Cardiac muscle cell (in vitro differentiated cells and primary cell): ENCODE measurements around the gene AGTR1. TPM values are rescaled to one million over a fixed set of nuclear protein-coding genes. Genes with fewer than 3 reads are reported as not detected.
"Not testable (repeated sequence)": the region's sequence is repeated elsewhere in the genome, so short reads cannot be mapped to it uniquely, and the experiment has no call there.

ENCODE experiments used
- DNase-seq, 2 donors: peaks; one replicate each; pipeline versions ENCODE4 v3.0.0 to v3.0.0-alpha.2; 2010 to 2017; ENCODE audit warnings: low read depth in 1 of 2, low spot score in 1 of 2
- H3K27ac ChIP-seq: fragments of 200-600 bp; sonication (generic); 2 replicates; pipeline ENCODE4 v1.5.1; 2016
- H3K27me3 ChIP-seq: fragments of 200-600 bp; sonication (generic); 2 replicates; pipeline ENCODE4 v1.6.0; 2016; ENCODE audit warnings: control low read depth
- H3K36me3 ChIP-seq: fragments of 200-600 bp; sonication (generic); 2 replicates; pipeline ENCODE4 v1.5.1; 2016; ENCODE audit warnings: control low read depth
- H3K4me1 ChIP-seq: fragments of 200-600 bp; sonication (generic); 2 replicates; pipeline ENCODE4 v1.8.1; 2017; ENCODE audit warnings: low read depth, mild to moderate bottlenecking, mixed run types
- H3K4me3 ChIP-seq: fragments of 200-600 bp; sonication (generic); 2 replicates; pipeline ENCODE4 v1.5.1; 2016; ENCODE audit warnings: mild to moderate bottlenecking
- H3K9me3 ChIP-seq: fragments of 200-600 bp; sonication (generic); 2 replicates; pipeline ENCODE4 v1.5.1; 2017; ENCODE audit warnings: low read depth, mild to moderate bottlenecking, control low read depth
- polyA plus RNA-seq: library from polyadenylated mRNA; unstranded; fragments of >200 nt; fragmentation: Nextera tagmentation; extraction: Ambion mirVana; gene quantifications from 2 replicates; pipeline ENCODE4 v1.2.1, GENCODE V29; 2016
- total RNA-seq: library from RNA; depleted of rRNA; stranded (reverse); fragments of >200 nt; gene quantifications from 2 replicates; pipeline ENCODE4 v1.2.3, GENCODE V29; 2016
- TF ChIP-seq, protein P1 (sequence below): IDR thresholded peaks from 2 replicates; pipeline ENCODE4 v1.5.1; 2012; ENCODE audit warnings: low read depth, mild to moderate bottlenecking, low read length

Gene AGTR1
- total and polyA plus RNA-seq, 2 experiments from 2014 or later = not detected

DNA sequence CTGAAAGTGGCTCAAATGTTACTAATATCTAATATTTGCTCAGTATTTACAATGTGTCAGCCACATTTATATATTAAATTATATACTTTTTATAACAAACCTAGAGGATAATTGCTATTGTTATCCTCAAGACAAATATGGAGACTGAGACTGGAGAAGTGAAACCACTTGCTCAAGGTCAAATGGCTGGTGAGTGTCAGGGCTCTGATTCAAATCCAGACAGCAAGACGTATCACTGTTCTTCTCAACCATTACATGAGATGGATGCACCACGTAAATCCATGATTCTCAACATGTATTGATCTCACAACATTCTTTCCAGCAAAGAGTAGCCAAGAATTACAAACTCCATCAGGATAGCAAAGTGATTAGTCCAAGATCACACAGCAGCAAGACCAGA lies 76.1 kb downstream of the AGTR1 start:
- TF ChIP-seq, protein P1, sequence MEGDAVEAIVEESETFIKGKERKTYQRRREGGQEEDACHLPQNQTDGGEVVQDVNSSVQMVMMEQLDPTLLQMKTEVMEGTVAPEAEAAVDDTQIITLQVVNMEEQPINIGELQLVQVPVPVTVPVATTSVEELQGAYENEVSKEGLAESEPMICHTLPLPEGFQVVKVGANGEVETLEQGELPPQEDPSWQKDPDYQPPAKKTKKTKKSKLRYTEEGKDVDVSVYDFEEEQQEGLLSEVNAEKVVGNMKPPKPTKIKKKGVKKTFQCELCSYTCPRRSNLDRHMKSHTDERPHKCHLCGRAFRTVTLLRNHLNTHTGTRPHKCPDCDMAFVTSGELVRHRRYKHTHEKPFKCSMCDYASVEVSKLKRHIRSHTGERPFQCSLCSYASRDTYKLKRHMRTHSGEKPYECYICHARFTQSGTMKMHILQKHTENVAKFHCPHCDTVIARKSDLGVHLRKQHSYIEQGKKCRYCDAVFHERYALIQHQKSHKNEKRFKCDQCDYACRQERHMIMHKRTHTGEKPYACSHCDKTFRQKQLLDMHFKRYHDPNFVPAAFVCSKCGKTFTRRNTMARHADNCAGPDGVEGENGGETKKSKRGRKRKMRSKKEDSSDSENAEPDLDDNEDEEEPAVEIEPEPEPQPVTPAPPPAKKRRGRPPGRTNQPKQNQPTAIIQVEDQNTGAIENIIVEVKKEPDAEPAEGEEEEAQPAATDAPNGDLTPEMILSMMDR = no peak
- Histone ChIP-seq H3K4me1 (no peaks in the 10 kb centered on the region), H3K27me3 (no peaks in the 10 kb centered on the region), H3K9me3 (no peaks in the 10 kb centered on the region), H3K27ac (no peak overlapping the region), H3K36me3 (no peaks in the 10 kb centered on the region), H3K4me3 (no peak overlapping the region)
- no peak for DNase-seq

DNA sequence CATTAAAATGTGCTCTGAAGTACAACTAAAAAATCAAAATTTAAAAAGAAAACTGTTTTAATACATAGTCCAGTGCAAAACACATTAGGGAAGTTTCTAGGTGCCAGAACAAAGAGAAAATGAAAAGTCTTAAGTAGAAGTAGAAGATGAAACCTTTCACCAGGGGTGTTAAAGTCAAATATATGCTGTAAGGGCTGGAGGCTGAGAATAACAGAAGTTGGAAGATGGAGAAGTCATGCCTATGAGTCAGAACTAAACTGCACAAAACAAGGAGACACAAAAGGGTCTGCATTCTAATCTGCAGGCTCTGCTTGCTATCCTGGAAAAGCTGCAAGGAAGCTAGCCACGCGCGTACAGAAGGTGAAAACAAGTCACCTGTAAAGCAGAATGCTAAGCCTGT lies 81.2 kb downstream of the AGTR1 start:
- TF ChIP-seq, protein P1 = no peak
- no peaks in the 10 kb centered on the region for H3K4me1 ChIP-seq
- H3K36me3 ChIP-seq = no peaks in the 10 kb centered on the region

DNA sequence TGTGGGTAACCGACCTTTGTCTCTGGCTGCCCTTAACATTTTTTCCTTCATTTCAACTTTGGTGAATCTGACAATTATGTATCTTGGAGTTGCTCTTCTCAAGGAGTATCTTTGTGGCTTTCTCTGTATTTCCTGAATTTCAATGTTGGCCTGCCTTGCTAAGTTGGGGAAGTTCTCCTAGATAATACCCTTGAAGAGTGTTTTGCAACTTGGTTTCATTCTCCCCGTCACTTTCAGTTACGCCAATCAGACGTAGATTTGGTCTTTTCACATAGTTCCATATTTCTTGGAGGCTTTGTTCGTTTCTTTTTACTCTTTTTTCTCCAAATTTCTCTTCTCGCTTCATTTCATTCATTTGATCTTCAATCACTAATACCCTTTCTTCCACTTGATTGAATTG lies 87.3 kb downstream of the AGTR1 start:
- H3K4me1 ChIP-seq, H3K27ac ChIP-seq, H3K9me3 ChIP-seq, H3K27me3 ChIP-seq, H3K4me3 ChIP-seq, DNase-seq, H3K36me3 ChIP-seq: not testable (repeated sequence)

More for the DNA sequence above, 81.2 kb downstream of the AGTR1 start:
- DNase-seq = no peak
- no peak overlapping the region for H3K27ac ChIP-seq
- no peak overlapping the region for H3K4me3 ChIP-seq
- no peaks in the 10 kb centered on the region for H3K9me3 ChIP-seq
- H3K27me3 ChIP-seq = no peaks in the 10 kb centered on the region

DNA sequence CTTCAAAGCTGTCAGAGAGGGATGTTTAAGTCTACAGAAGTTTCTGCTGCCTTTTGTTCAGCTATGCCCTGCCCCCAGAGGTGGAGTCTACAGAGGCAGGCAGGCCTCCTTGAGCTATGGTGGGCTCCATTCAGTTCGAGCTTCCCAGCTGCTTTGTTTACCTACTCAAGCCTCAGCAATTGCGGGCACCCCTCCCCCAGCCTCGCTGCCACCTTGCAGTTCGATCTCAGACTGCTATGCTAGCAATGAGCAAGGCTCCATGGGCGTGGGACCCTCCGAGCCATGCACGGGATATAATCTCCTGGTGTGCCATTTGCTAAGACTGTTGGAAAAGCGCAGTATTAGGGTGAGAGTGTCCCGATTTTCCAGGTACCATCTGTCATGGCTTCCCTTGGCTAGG lies 88.5 kb downstream of the AGTR1 start:
- H3K27me3 ChIP-seq, H3K9me3 ChIP-seq, DNase-seq, H3K4me3 ChIP-seq, H3K27ac ChIP-seq, H3K4me1 ChIP-seq, H3K36me3 ChIP-seq: not testable (repeated sequence)

DNA sequence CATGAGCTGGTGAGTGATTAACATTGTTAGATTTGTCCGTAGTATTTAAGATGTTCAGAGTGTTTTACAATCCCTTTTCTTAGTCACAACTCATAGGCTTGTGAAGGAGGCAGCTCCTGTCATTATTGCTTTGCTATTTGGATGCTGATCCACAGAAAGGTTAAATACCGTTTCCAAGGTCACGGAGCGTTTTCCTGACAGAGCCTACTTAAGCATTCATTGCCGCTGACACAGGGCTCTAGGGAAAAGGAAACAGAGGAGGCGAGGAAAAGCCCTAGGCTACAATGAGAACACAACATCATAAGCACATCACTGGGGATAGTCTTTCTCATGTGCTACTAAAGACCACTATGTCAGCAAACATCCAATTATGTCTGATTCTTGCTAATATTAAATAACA lies 91.4 kb downstream of the AGTR1 start:
- no peak overlapping the region for H3K27ac ChIP-seq
- peak in 1 of 2 donors; percentile 26 for DNase-seq

DNA sequence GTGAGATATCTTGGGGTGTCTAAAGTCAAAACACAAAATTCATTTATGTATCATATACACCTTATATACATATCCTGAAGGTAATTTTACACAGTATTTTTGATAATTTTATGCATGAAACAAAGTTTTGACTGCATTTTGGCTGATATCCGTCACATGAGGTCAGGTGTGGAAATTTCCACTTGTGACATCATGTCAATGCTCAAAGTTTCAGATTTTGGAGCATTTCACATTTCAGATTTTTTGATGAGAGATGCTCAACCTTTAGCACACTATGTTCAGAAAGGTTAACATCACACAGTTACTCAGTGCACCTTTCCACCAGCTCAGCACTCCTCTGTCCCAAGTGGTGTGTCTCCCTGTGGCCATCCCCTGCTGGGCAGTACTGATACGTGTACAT lies 92.2 kb downstream of the AGTR1 start:
- Histone ChIP-seq H3K27ac (no peak overlapping the region), H3K9me3 (no peaks in the 10 kb centered on the region), H3K4me3 (no peak overlapping the region), H3K27me3 (no peaks in the 10 kb centered on the region), H3K36me3 (no peaks in the 10 kb centered on the region), H3K4me1 (no peaks in the 10 kb centered on the region)
- TF ChIP-seq, protein P1 = no peak
- DNase-seq = no peak

More for the DNA sequence above, 91.4 kb downstream of the AGTR1 start:
- Histone ChIP-seq H3K27me3 (no peaks in the 10 kb centered on the region), H3K4me3 (no peak overlapping the region), H3K4me1 (no peaks in the 10 kb centered on the region), H3K36me3 (no peaks in the 10 kb centered on the region), H3K9me3 (no peaks in the 10 kb centered on the region)
- TF ChIP-seq, protein P1 = no peak

DNA sequence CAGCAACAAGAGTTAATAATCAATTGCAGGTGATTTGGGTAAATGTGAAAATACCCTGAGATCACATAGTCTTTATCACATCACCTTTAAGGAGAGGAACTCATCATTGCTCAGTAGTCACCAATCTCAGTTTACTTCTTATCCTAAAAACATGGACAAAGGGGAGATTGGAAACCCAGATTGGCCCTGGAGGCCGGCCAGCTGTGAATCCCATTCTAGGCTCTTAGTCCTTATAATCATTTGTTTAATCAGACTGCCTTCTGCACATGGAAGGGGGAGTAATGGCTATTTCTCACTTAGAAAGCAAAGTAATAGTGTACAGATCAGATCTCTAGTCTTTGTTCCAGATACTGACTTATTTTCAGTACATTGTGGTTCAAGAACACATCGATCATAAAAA lies 92.7 kb downstream of the AGTR1 start:
- Histone ChIP-seq H3K4me1 (no peaks in the 10 kb centered on the region), H3K4me3 (no peak overlapping the region), H3K36me3 (no peaks in the 10 kb centered on the region), H3K27ac (no peak overlapping the region), H3K9me3 (no peaks in the 10 kb centered on the region), H3K27me3 (no peaks in the 10 kb centered on the region)
- TF ChIP-seq, protein P1 = no peak
- no peak for DNase-seq
